HG03060 (cell line): ENCODE measurements around the gene BLID.

Experiments used
- ATAC-seq: cut with Tn5 transposase; IDR thresholded peaks from one replicate; pipeline ENCODE4 v1.9.1; 2021; ENCODE audit warnings: low read depth, moderate number of reproducible peaks; ENCODE audit not compliant: unreplicated experiment

The BLID gene

GRCh38 chr11:122115524-122116379 lies at the start of gene BLID:
TSS of gene BLID (minus strand) at chr11:122116215. CDS start at chr11:122115922, 293 bp downstream.
- no peak for ATAC-seq

GRCh38 chr11:122163053-122163819 lies 47.2 kb upstream of the BLID start:
- ATAC-seq: no peak

GRCh38 chr11:122162095-122162494 lies 46.1 kb upstream of the BLID start:
- no peak for ATAC-seq

GRCh38 chr11:122160841-122161590 lies 45.0 kb upstream of the BLID start:
- ATAC-seq: no peak

- ATAC-seq: no peak
These were observed 43.8 kb upstream of the BLID start for GRCh38 chr11:122159861-122160260.

GRCh38 chr11:122159173-122159721 lies 43.2 kb upstream of the BLID start:
- ATAC-seq: no peak

GRCh38 chr11:122158171-122158570 lies 42.2 kb upstream of the BLID start:
- no peak for ATAC-seq

- ATAC-seq: no peak
These were observed 41.7 kb upstream of the BLID start for GRCh38 chr11:122157653-122158161.

GRCh38 chr11:122156940-122157382 lies 40.9 kb upstream of the BLID start:
- no peak for ATAC-seq

- ATAC-seq: no peak
These were observed 39.9 kb upstream of the BLID start for GRCh38 chr11:122155765-122156527.

- no peak for ATAC-seq
These were observed 39.0 kb upstream of the BLID start for GRCh38 chr11:122154994-122155393.

- ATAC-seq: no peak
These were observed 38.2 kb upstream of the BLID start for GRCh38 chr11:122154227-122154626.

- no peak for ATAC-seq
These were observed 37.7 kb upstream of the BLID start for GRCh38 chr11:122153746-122154145.

- ATAC-seq: no peak
These were observed 34.5 kb upstream of the BLID start for GRCh38 chr11:122150216-122151124.

GRCh38 chr11:122149202-122149601 lies 33.2 kb upstream of the BLID start:
- ATAC-seq: no peak

- no peak for ATAC-seq
These were observed 30.5 kb upstream of the BLID start for GRCh38 chr11:122146475-122146874.

- ATAC-seq: no peak
These were observed 29.8 kb upstream of the BLID start for GRCh38 chr11:122145715-122146274.

- ATAC-seq: no peak
These were observed 28.7 kb upstream of the BLID start for GRCh38 chr11:122144752-122145151.
